Cardiac fibroblast (primary cell): ENCODE measurements around the gene SDHAF3.

Source experiments
- DNase-seq, 2 donors: peaks; one replicate each; pipeline versions ENCODE4 v3.0.0 to v3.0.0-alpha.2; 2010; ENCODE audit warnings: low read depth in 2 of 2
- H3K4me3 ChIP-seq, 2 donors: replicated peaks in 1 of 2; 1 replicate in 1 of 2; 2 replicates in 1 of 2; pipeline ENCODE4 v1.5.1; 2011; ENCODE audit warnings: low read depth in 2 of 2, low read length in 2 of 2, mild to moderate bottlenecking in 2 of 2, moderate library complexity in 1 of 2
- TF ChIP-seq, protein P1 (sequence below): IDR thresholded peaks from one replicate; pipeline ENCODE4 v1.5.1; 2011; ENCODE audit warnings: low read depth, mild to moderate bottlenecking, low read length, inconsistent platforms

Gene SDHAF3

DNA sequence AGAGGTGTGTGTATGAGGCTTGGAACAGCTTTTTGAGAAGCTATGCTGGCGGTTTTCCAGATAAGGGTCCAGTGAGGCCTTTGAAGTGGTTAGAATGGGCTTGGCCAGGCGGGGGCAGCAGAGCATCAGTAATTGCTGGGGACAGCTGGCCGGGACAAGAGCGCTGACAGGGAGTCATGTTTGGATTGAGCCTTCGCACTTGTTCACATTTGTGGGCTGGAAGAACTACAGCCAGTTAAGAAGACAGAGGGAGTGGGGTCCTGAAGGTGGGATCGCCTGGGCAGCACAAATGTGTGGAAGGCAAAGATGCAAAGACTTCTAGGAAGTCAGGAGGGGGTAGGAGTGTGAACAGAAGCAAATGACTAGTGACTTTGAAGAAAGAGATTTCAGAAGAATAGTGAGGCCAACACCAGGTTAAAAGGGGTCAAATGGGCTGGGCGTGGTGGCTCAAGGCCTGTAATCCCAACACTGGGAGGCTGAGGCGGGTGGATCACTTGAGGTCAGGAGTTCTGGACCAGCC lies 12.7 kb upstream of the SDHAF3 start:
- TF ChIP-seq, protein P1, sequence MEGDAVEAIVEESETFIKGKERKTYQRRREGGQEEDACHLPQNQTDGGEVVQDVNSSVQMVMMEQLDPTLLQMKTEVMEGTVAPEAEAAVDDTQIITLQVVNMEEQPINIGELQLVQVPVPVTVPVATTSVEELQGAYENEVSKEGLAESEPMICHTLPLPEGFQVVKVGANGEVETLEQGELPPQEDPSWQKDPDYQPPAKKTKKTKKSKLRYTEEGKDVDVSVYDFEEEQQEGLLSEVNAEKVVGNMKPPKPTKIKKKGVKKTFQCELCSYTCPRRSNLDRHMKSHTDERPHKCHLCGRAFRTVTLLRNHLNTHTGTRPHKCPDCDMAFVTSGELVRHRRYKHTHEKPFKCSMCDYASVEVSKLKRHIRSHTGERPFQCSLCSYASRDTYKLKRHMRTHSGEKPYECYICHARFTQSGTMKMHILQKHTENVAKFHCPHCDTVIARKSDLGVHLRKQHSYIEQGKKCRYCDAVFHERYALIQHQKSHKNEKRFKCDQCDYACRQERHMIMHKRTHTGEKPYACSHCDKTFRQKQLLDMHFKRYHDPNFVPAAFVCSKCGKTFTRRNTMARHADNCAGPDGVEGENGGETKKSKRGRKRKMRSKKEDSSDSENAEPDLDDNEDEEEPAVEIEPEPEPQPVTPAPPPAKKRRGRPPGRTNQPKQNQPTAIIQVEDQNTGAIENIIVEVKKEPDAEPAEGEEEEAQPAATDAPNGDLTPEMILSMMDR, result peak; percentile 81
- peak; percentile 81 to 84 for DNase-seq
- no peak overlapping the region for H3K4me3 ChIP-seq

DNA sequence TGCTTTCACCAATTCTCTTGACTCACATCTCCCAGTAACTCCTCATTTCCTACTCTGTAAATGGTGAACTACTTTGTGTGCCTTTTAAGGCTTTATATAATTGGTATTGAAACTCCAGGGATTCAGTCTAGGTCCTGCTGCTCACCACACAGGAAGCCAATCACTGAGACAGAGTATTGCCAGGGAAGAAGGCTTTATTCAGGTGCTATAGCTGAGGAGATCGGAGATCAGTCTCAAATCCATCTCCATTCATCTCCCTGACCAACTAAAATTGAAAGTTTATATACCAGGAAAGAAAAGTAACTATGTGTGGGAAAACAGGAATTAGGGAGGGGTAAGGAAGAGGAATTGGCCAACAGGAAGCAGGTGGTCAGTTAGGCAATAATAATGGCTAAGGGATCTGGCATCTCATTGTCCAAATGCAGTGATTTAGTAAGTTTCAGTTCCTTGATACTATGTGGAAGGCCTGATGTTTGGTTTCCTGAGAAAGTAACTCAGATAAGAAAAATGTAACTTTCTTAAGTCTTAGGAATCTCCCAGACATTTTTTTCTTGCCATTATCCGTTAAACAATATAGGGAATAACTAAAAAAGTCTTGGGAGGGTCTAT lies 10.2 kb upstream of the SDHAF3 start:
- DNase-seq, result peak; percentile 45 to 86
- TF ChIP-seq, protein P1, result no peak

DNA sequence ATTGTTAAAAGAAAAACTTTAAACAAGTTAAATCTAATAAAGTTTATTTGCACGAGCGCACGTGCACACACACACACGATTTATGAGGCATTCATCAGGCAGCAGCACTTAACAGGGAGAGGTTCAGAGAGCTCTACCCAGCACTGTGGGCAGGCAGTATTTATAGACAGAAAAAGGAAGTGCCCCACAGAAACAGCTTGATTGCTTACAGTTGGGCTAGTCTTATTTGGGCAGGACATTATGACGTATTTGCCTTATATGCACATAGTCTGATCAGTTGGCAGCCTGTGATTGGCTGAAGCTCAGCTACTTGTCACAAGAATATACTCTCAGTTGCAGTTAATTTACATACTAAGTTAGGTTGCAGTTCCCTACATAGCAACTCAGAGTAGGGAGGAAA lies 1.2 kb upstream of the SDHAF3 start:
- H3K4me3 ChIP-seq, result no peak overlapping the region
- TF ChIP-seq, protein P1, result no peak
- DNase-seq, result no peak

More for the DNA sequence above, 10.2 kb upstream of the SDHAF3 start:
- H3K4me3 ChIP-seq, result no peak overlapping the region

DNA sequence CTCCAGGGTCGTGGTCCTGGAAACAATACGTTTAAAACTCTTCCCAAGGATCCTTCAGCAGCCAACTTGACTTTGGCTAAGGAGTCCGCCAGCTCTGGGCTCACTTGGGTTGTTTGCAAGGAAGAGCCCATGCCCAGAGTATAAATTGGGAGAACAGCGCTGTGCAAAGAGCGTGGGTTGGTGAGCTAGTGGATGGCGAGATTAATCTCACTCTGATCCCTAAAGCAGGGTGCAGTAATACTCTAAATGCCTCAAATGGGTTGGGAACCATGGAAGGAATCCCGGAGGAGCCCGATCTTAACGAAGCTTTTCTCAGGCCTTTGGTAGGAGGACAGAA lies 495 bp upstream of the SDHAF3 start:
- TF ChIP-seq, protein P1, result no peak
- peak overlapping the region; percentile 73 to 89 for H3K4me3 ChIP-seq
- DNase-seq, result no peak

DNA sequence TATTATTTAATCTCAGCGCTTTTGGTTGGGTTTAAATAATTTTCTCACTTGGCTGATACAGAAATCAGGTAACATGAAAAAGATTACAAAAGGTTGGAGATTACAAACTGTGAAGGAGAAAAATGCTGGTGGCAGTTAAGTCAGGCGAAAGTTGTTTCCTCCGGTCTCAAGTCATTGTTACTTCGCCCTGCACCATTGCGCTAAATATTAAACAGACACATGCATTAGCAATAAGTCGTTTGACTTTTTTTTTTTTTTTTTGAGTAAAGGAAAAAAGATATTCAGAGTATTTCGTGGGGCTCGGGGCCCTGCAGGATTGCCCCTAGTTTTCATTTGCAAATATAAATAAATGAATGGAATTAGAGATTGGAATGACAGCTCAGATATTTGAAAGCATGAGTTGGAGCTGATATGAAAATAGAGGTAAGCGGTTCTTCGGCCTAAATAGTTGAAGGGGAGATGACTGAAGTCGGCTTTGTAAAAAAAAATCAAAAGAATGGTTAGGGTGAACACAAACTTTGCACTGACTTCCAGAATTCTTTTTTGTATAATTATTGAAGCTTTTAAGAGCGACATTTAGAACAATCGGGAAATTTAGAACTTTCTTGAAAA lies 914 bp downstream of the SDHAF3 start:
- peak overlapping the region; percentile 73 to 89 for H3K4me3 ChIP-seq
- peak; percentile 14 to 31 for DNase-seq
- TF ChIP-seq, protein P1, result no peak

DNA sequence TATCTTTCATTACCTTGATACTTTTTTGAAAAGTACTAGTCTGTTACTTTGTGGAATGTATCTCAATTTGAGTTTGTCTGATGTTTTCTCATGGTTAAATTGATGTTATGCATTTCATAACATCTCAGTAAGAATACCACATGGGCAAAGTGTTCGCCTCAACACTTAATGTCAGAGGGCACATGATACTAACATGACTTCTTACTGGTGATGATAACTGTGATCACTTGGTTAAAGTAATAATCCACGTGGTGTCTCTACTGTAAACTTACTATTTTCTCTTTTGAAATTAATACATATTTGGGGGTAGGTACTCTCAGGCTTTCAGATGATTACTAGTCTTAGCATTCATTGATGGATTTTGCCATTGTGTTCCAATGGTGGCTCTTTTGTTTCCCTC lies 2.2 kb downstream of the SDHAF3 start:
- TF ChIP-seq, protein P1, result no peak
- no peak for DNase-seq
- H3K4me3 ChIP-seq, result no peak overlapping the region
